Measurements from ENCODE around the gene CEP135.

CEP135 gene

GRCh38 chr4:55996646-55997045 lies 47.9 kb downstream of the CEP135 start:
- H3K4me3 Mint-ChIP-seq = no peak overlapping the region
- H3K27ac Mint-ChIP-seq = peak overlapping the region; percentile 55
- peaks cover 80% of the 10 kb centered on the region for H3K36me3 Mint-ChIP-seq (ENCODE audit: low read depth)
- peaks cover 6% of the 10 kb centered on the region for H3K9me3 Mint-ChIP-seq
- no peak for DNase-seq
- no peaks in the 10 kb centered on the region for H3K27me3 Mint-ChIP-seq (ENCODE audit: low read depth, poor library complexity)
- no peak for TF ChIP-seq CTCF (IDR thresholded peaks at IDR 0.05)
- H3K4me1 Mint-ChIP-seq = no peaks in the 10 kb centered on the region

- Mint-ChIP-seq H3K9me3 (peaks cover 20% of the 10 kb centered on the region), H3K27me3 (ENCODE audit: low read depth, poor library complexity) (no peaks in the 10 kb centered on the region), H3K36me3 (ENCODE audit: low read depth) (peaks cover 94% of the 10 kb centered on the region), H3K27ac (no peak overlapping the region), H3K4me1 (no peaks in the 10 kb centered on the region), H3K4me3 (no peak overlapping the region)
- no peak for DNase-seq
- TF ChIP-seq CTCF (IDR thresholded peaks at IDR 0.05) = no peak
These were observed 54.9 kb downstream of the CEP135 start for GRCh38 chr4:56003606-56004005.

- H3K27ac Mint-ChIP-seq = no peak overlapping the region
- H3K27me3 Mint-ChIP-seq (ENCODE audit: low read depth, poor library complexity) = no peaks in the 10 kb centered on the region
- peaks cover 92% of the 10 kb centered on the region for H3K36me3 Mint-ChIP-seq (ENCODE audit: low read depth)
- peaks cover 20% of the 10 kb centered on the region for H3K9me3 Mint-ChIP-seq
- H3K4me3 Mint-ChIP-seq = no peak overlapping the region
- TF ChIP-seq CTCF (IDR thresholded peaks at IDR 0.05) = no peak
- no peaks in the 10 kb centered on the region for H3K4me1 Mint-ChIP-seq
- DNase-seq = no peak
These were observed 55.5 kb downstream of the CEP135 start for GRCh38 chr4:56004235-56004634.

GRCh38 chr4:56007154-56007553 lies 58.4 kb downstream of the CEP135 start:
- Mint-ChIP-seq H3K4me3 (no peak overlapping the region), H3K27ac (no peak overlapping the region), H3K4me1 (no peaks in the 10 kb centered on the region), H3K27me3 (ENCODE audit: low read depth, poor library complexity) (peaks cover 3% of the 10 kb centered on the region), H3K9me3 (peaks cover 10% of the 10 kb centered on the region), H3K36me3 (ENCODE audit: low read depth) (peaks cover 81% of the 10 kb centered on the region)
- no peak for TF ChIP-seq CTCF (IDR thresholded peaks at IDR 0.05)
- DNase-seq = peak; percentile 15

- Mint-ChIP-seq H3K27ac (peak overlapping the region; percentile 62), H3K27me3 (ENCODE audit: low read depth, poor library complexity) (peaks cover 3% of the 10 kb centered on the region), H3K4me1 (no peaks in the 10 kb centered on the region), H3K9me3 (peaks cover 9% of the 10 kb centered on the region), H3K36me3 (ENCODE audit: low read depth) (peaks cover 81% of the 10 kb centered on the region), H3K4me3 (no peak overlapping the region)
- TF ChIP-seq CTCF (IDR thresholded peaks at IDR 0.05) = no peak
- no peak for DNase-seq
These were observed 59.5 kb downstream of the CEP135 start for GRCh38 chr4:56008206-56008605.

GRCh38 chr4:56026596-56026995 lies 77.9 kb downstream of the CEP135 start:
- no peak overlapping the region for H3K4me3 Mint-ChIP-seq

More at GRCh38 chr4:56026596-56026995, 77.9 kb downstream of the CEP135 start:
- Mint-ChIP-seq H3K27me3 (ENCODE audit: low read depth, poor library complexity) (no peaks in the 10 kb centered on the region), H3K4me1 (no peaks in the 10 kb centered on the region), H3K27ac (no peak overlapping the region), H3K9me3 (no peaks in the 10 kb centered on the region), H3K36me3 (ENCODE audit: low read depth) (peaks cover 64% of the 10 kb centered on the region)
- no peak for TF ChIP-seq CTCF (IDR thresholded peaks at IDR 0.05)
- no peak for DNase-seq

All from nephron progenitor cell (in vitro differentiated cells).